Measurements from ENCODE around the gene GPR68. TPM values are rescaled to one million over a fixed set of nuclear protein-coding genes. Genes with fewer than 3 reads are reported as not detected.
"Not testable (repeated sequence)": the region's sequence is repeated elsewhere in the genome, so short reads cannot be mapped to it uniquely, and the experiment has no call there.

GPR68 gene
- total RNA-seq, 1 experiment from 2014 or later, result not detected

GRCh38 chr14:91235841-91236240 lies 8.7 kb downstream of the GPR68 start:
- Histone ChIP-seq H3K9me3 (replicated peaks) (no peaks in the 10 kb centered on the region), H3K4me1 (replicated peaks) (no peaks in the 10 kb centered on the region)

GRCh38 chr14:91234791-91235114 lies 9.8 kb downstream of the GPR68 start:
- no peak for DNase-seq (ENCODE audit: low read depth in 1 of 2, low spot score in 2 of 2)
- H3K4me3 ChIP-seq, result no peak overlapping the region
- no peak overlapping the region for H3K27ac ChIP-seq
- no peaks in the 10 kb centered on the region for H3K27me3 ChIP-seq (replicated peaks)
- H3K36me3 ChIP-seq, result no peaks in the 10 kb centered on the region
- no peaks in the 10 kb centered on the region for H3K9me3 ChIP-seq (replicated peaks)
- H3K4me1 ChIP-seq (replicated peaks), result peaks cover 8% of the 10 kb centered on the region

More at GRCh38 chr14:91235841-91236240, 8.7 kb downstream of the GPR68 start:
- no peak for DNase-seq (ENCODE audit: low read depth in 1 of 2, low spot score in 2 of 2)
- Histone ChIP-seq H3K27ac (no peak overlapping the region), H3K27me3 (replicated peaks) (no peaks in the 10 kb centered on the region), H3K4me3 (no peak overlapping the region), H3K36me3 (no peaks in the 10 kb centered on the region)

GRCh38 chr14:91233936-91234790 lies 10.3 kb downstream of the GPR68 start:
- DNase-seq (ENCODE audit: low read depth in 1 of 2, low spot score in 2 of 2), result no peak
- no peak overlapping the region for H3K4me3 ChIP-seq
- H3K27me3 ChIP-seq (replicated peaks), result no peaks in the 10 kb centered on the region
- peaks cover 10% of the 10 kb centered on the region for H3K4me1 ChIP-seq (replicated peaks)
- H3K27ac ChIP-seq, result no peak overlapping the region
- H3K9me3 ChIP-seq (replicated peaks), result no peaks in the 10 kb centered on the region
- H3K36me3 ChIP-seq, result no peaks in the 10 kb centered on the region

- DNase-seq (ENCODE audit: low read depth in 1 of 2, low spot score in 2 of 2), result no peak
- no peak overlapping the region for H3K27ac ChIP-seq
- H3K9me3 ChIP-seq (replicated peaks), result no peaks in the 10 kb centered on the region
- H3K4me1 ChIP-seq (replicated peaks), result peaks cover 20% of the 10 kb centered on the region
- no peak overlapping the region for H3K4me3 ChIP-seq
- H3K27me3 ChIP-seq (replicated peaks), result no peaks in the 10 kb centered on the region
- H3K36me3 ChIP-seq, result no peaks in the 10 kb centered on the region
Measured at GRCh38 chr14:91232603-91233002, 11.9 kb downstream of the GPR68 start.

- DNase-seq (ENCODE audit: low read depth in 1 of 2, low spot score in 2 of 2), result no peak
- no peak overlapping the region for H3K27ac ChIP-seq
- no peak overlapping the region for H3K4me3 ChIP-seq
- no peaks in the 10 kb centered on the region for H3K36me3 ChIP-seq
- H3K9me3 ChIP-seq (replicated peaks), result no peaks in the 10 kb centered on the region
- H3K4me1 ChIP-seq (replicated peaks), result peaks cover 20% of the 10 kb centered on the region
- H3K27me3 ChIP-seq (replicated peaks), result no peaks in the 10 kb centered on the region
Measured at GRCh38 chr14:91232052-91232451, 12.5 kb downstream of the GPR68 start.

GRCh38 chr14:91231446-91231845 lies 13.1 kb downstream of the GPR68 start:
- no peak overlapping the region for H3K4me3 ChIP-seq
- no peak for DNase-seq (ENCODE audit: low read depth in 1 of 2, low spot score in 2 of 2)
- H3K27ac ChIP-seq, result no peak overlapping the region
- no peaks in the 10 kb centered on the region for H3K36me3 ChIP-seq
- peaks cover 20% of the 10 kb centered on the region for H3K4me1 ChIP-seq (replicated peaks)
- H3K27me3 ChIP-seq (replicated peaks), result no peaks in the 10 kb centered on the region
- H3K9me3 ChIP-seq (replicated peaks), result no peaks in the 10 kb centered on the region

- H3K27ac ChIP-seq, result no peak overlapping the region
- no peak for DNase-seq (ENCODE audit: low read depth in 1 of 2, low spot score in 2 of 2)
- peaks cover 20% of the 10 kb centered on the region for H3K4me1 ChIP-seq (replicated peaks)
- no peaks in the 10 kb centered on the region for H3K36me3 ChIP-seq
- no peaks in the 10 kb centered on the region for H3K27me3 ChIP-seq (replicated peaks)
- H3K4me3 ChIP-seq, result no peak overlapping the region
- H3K9me3 ChIP-seq (replicated peaks), result no peaks in the 10 kb centered on the region
Measured at GRCh38 chr14:91230397-91231035, 14.0 kb downstream of the GPR68 start.

- DNase-seq (ENCODE audit: low read depth in 1 of 2, low spot score in 2 of 2), result no peak
Measured at GRCh38 chr14:91229743-91230200, 14.7 kb downstream of the GPR68 start.

GRCh38 chr14:91229005-91229382 lies 15.5 kb downstream of the GPR68 start:
- no peaks in the 10 kb centered on the region for H3K9me3 ChIP-seq (replicated peaks)
- H3K4me1 ChIP-seq (replicated peaks), result peaks cover 20% of the 10 kb centered on the region
- no peak for DNase-seq (ENCODE audit: low read depth in 1 of 2, low spot score in 2 of 2)
- no peak overlapping the region for H3K27ac ChIP-seq
- H3K36me3 ChIP-seq, result no peaks in the 10 kb centered on the region
- no peak overlapping the region for H3K4me3 ChIP-seq
- no peaks in the 10 kb centered on the region for H3K27me3 ChIP-seq (replicated peaks)

More at GRCh38 chr14:91229743-91230200, 14.7 kb downstream of the GPR68 start:
- Histone ChIP-seq H3K9me3 (replicated peaks) (no peaks in the 10 kb centered on the region), H3K27me3 (replicated peaks) (no peaks in the 10 kb centered on the region), H3K27ac (no peak overlapping the region), H3K4me1 (replicated peaks) (peaks cover 20% of the 10 kb centered on the region), H3K4me3 (no peak overlapping the region), H3K36me3 (no peaks in the 10 kb centered on the region)

- H3K27ac ChIP-seq, result no peak overlapping the region
- H3K27me3 ChIP-seq (replicated peaks), result no peaks in the 10 kb centered on the region
- peak in 1 of 2 experiments; percentile 14 for DNase-seq (ENCODE audit: low read depth in 1 of 2, low spot score in 2 of 2)
Measured at GRCh38 chr14:91228112-91229004, 16.1 kb downstream of the GPR68 start.

GRCh38 chr14:91227183-91227628 lies 17.3 kb downstream of the GPR68 start:
- DNase-seq (ENCODE audit: low read depth in 1 of 2, low spot score in 2 of 2), result no peak
- Histone ChIP-seq H3K27ac (no peak overlapping the region), H3K36me3 (no peaks in the 10 kb centered on the region), H3K4me1 (replicated peaks) (peaks cover 20% of the 10 kb centered on the region), H3K4me3 (no peak overlapping the region), H3K9me3 (replicated peaks) (no peaks in the 10 kb centered on the region), H3K27me3 (replicated peaks) (no peaks in the 10 kb centered on the region)

More at GRCh38 chr14:91228112-91229004, 16.1 kb downstream of the GPR68 start:
- Histone ChIP-seq H3K36me3 (no peaks in the 10 kb centered on the region), H3K9me3 (replicated peaks) (no peaks in the 10 kb centered on the region), H3K4me3 (no peak overlapping the region), H3K4me1 (replicated peaks) (peaks cover 20% of the 10 kb centered on the region)

GRCh38 chr14:91226360-91226759 lies 18.1 kb downstream of the GPR68 start:
- H3K9me3 ChIP-seq (replicated peaks); H3K36me3 ChIP-seq; H3K4me3 ChIP-seq; DNase-seq (ENCODE audit: low read depth in 1 of 2, low spot score in 2 of 2); H3K27ac ChIP-seq; H3K27me3 ChIP-seq (replicated peaks): not testable (repeated sequence)
- H3K4me1 ChIP-seq (replicated peaks), result peaks cover 20% of the 10 kb centered on the region

GRCh38 chr14:91225025-91225424 lies 19.5 kb downstream of the GPR68 start:
- Histone ChIP-seq H3K27me3 (replicated peaks) (no peaks in the 10 kb centered on the region), H3K36me3 (no peaks in the 10 kb centered on the region), H3K4me3 (no peak overlapping the region), H3K9me3 (replicated peaks) (no peaks in the 10 kb centered on the region), H3K27ac (no peak overlapping the region), H3K4me1 (replicated peaks) (peaks cover 14% of the 10 kb centered on the region)
- DNase-seq (ENCODE audit: low read depth in 1 of 2, low spot score in 2 of 2), result no peak

Measured in SJSA1 (cell line).